ENCODE data around the gene CLCN4.

The CLCN4 gene

DNA sequence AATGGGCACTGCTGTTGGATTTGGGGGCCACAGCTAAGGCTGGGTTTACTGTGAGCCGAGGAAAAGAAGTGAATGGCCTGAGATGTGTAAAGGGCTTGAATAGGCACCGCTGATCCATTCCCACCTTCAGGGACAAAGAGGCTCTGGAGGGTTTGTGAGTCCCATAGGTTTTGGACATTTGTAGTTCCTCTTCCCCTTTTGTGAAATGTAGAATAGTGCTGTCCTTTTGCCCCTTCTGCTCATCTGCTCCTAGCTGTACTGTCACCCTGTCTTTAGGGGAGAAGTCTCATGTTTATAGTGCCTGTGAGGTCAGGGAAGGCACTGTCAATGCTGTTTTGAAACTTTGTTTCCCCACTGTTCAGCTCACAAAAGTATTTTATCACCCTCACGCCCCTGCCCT is 26.4 kb upstream of the CLCN4 start:
- DNase-seq (ENCODE audit: low spot score) = no peak

DNA sequence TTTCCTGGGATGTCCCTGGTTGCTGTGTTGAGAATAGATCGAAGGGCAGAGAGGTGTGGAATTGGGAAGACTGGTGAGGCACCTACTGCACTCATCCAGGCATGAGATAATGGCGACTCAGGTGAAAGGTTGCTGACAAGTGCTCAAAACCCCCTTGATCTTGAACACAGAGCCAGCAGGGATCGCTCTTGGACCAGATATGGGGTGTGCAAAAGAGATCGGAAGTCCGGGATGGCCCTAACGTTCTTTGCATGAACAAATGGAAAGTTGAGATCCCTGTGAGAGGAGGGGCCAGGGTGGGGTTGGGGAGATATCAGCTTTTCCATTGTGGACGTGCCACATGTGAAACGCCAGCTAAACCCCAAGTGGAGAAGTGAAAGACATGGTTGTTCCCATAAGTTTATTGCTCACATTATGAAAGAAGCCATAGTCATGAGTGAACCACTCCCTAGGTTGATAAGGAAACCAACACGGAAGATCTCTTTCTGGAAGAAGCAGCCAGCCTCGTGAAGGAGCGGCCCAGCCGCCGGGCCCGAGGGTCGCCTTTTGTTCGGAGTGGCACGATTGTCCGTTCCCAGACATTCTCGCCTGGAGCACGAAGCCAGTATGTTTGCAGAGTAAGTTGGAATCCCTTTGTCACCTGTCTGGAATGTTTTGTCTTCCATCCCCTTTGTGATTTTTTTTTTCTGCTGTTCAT is 22.6 kb upstream of the CLCN4 start:
- no peak for DNase-seq (ENCODE audit: low spot score)

DNA sequence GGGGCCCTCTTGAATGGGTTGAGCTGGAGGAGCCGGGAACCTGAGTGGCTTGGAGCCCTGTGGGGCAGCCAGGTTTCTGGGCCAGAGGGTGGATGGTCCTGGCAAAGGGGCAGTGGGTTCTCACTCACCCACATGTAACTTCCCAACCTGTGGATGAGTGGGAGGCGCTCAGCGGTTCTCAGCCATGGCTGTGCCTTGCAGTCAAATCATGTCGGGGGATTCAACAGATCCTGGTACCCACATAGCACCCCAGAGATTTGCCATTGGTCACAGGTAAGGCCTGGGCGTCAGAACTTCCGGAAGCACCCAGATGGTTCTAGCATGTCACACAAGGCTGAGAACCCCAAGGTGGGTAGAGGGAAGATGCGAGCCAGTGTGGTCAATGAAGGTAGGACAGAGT is 21.9 kb upstream of the CLCN4 start:
- no peak for DNase-seq (ENCODE audit: low spot score)

DNA sequence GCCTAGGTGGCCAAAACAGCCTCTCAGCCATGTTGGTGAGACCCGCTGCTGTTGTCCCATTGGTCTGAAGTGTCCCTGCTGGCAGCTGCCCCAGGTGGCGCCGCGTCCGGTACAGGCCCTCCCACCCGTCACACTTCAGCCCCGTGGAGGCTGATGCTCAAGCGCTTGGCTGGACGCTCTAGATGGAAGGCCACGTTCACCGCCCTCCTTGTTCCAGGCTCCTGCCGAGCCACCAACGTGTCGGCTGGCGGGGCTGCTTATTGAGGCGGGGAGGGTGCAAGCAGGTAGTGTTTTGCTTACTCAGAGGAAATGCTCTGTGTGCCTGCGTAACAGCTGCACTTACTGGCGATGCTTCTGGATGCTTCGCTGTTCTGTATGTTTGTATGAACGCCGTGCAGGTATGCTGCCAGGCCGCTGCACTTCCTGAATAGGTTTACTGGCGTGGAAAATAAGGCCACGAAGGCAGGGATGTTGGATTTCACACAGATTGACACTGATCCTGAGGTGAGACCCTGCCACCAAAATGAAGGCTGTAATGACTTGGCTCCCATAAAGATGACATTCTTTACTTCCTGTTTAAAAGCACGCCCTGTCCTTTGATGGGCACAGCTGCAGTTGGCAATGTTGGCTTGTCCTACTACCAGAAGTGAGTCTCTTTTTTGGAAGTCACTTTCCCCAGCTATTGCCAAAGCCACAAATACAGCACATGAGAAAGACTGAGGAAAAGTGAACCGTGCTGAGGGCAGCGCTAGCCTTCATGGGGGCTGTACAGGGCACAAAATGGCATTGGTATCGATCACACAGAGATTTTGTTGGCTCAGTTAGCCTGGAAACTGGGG is 21.0 kb upstream of the CLCN4 start:
- DNase-seq (ENCODE audit: low spot score) = no peak

DNA sequence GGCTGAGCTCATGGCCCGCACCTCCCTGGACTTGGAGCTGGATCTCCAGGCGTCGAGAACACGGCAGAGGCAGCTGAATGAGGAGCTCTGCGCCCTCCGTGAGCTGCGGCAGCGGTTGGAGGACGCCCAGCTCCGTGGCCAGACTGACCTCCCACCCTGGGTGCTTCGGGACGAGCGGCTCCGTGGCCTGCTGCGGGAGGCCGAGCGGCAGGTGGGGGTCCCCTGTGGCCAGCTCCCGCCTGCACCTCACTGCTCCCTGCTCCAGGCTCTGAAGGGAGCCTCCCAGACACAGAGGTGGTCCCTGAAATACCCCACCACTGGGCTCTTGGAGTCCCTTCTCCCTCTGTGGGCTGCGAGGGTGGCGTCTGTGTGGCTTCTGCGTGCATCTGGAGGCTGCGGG is 18.0 kb upstream of the CLCN4 start:
- DNase-seq (ENCODE audit: low spot score) = no peak

DNA sequence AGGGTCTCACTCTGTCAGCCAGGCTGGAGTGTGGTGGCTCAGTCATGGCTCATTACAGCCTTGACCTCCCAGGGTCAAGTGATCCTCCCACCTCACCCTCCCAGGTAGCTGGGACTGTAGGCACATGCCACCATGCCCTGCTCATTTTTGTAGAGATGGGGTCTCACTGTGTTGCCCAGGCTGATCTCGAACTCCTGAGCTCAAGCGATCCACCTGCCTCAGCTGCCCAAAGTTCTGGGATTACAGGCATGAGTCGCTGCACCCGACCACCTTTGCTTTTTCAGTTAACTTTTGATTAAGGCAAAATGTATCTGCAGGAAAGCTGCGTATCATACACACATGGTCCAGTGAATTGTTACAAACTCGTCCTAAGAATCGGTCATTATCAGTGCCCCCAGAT is 16.5 kb upstream of the CLCN4 start:
- no peak for DNase-seq (ENCODE audit: low spot score)

DNA sequence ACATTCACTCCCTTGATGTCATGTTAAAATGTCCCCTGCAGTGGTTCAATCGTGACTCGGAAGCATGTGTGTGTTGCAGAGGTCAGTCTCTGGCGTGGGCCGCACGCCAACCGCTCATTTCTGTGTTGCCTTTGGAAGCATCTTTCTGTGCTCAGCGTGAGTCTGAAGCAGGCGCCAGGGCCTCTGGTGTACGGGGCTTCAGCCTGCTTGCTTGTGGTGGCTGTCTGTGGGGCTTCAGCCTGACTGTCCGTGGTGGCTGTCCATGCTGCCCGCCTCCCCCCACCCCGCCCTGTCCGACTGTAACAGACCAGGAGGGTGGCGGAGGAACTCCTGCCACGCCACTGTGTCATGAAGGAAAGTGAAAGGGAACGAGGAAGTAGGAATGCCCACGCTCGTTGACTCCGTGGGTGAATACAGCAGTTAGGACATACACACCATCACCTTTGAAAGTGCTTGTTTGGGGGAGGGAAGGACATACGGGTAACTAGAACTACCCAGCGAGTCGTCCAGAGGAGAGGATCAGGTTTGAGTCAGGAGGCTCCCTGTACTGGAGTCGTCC is 14.7 kb upstream of the CLCN4 start:
- DNase-seq (ENCODE audit: low spot score) = no peak

DNA sequence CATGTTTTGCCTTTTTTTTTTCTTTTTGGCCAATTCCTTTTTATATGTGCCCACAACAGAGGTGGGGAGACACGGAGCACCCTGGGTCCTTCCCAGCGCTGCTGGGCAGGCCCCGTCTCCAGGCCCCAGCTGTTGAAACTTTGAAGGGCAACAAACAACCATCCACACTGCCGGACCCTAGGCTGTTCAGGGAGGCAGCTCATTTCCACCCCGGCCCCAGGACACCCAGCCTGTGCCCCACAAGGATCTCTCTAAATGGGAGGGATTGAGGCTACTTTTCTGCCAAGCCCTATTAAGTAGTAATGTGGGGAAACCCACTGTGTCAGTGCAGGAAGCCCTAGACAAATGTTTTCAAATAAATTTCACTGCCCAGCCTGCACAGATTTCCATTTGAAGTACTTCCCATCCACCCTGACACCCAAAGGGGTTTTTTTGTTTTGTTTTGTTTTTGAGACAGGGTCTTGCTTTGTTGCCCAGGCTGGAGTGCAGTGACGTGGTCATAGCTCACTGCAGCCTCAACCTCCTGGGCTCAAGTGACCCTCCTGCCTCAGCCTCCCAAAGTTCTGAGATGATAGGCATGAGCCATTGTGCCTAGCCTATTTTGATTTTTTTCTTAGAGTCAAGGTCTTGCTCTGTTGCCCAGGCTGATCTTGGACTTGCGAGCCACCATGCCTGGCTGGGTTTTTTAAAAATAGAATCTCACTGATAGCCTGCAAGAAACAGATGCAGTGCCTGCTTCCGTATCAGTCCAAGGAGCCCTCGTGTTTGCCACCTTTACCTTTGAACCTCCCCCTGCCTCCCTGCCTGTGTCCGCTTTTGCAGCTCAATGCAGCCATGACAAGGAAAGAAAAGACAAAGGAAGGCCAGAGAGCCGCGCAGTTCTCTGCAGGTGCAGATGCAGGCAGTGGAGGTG is 13.4 kb upstream of the CLCN4 start:
- DNase-seq (ENCODE audit: low spot score) = no peak

DNA sequence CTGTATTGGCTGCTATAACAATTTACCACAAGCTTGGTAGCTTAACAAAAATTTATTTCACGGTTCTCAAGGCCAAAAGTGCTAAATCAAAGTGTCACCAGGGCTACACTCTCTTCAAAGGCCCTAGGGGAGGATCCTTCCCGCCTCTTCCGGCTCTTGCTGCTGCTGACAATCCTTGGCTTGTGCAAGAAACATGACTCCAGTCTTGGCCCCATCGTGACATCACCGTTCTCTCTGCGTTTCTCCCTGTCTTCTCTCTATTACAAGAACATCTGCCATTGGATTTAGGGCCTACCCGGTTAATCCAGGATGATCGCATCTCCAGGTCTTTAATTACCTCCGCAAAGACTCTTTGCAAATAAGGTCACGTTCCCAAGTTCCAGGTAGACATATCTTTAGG is 10.4 kb upstream of the CLCN4 start:
- DNase-seq (ENCODE audit: low spot score) = no peak

DNA sequence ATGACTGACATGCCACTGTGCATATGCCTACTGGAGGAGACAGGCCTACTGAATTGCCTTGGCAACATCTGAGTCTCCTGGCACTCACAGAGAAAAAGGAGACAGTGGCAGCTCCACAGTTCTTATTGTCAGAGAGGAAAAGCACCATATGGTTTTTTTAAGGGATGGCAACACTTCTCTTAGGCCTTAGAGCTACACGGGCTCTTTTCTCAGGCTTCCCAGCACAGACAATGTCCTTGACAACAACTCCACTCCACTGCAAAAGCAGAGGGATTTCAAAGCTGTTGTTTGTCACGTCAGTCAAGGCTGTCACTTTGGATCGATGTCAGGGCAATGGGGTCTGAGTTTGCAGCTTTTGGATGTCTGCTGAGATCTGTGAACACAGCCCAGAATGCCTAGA is 4.7 kb upstream of the CLCN4 start:
- no peak for DNase-seq (ENCODE audit: low spot score)

DNA sequence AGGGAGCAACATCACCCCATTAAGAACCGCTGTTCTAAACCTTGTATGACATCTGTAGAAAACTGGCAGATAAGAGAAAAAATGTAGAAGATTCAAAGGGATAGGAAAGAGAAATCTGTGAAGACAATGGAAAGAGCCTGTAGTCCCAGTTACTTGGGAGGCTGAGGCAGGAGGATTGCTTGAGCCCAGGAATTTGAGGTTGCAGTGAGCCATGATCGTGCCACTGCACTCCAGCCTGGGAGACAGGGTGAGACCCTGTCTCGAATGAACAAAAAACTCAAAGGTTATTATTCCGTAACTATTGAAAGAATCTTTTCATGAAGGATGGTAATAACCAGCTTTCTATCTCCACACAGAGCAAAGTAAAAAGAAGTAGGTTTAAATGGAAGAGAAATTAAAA is 1.6 kb upstream of the CLCN4 start:
- no peak for DNase-seq (ENCODE audit: low spot score)

DNA sequence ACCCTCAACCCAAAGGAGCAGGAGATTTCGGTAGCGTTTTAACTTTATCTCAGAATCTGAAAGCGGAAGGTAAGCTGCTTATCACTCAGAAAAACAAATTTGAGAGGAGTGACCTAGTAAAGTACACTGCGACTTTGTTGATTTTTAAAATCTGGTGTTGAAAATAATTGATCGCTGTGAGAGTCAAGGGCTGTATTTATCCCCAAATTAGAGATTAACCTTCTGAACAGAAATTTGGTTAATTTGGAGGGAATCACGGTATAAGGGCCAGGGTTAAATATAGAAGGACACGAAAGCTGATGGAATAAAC is 212 bp downstream of the CLCN4 start:
- DNase-seq (ENCODE audit: low spot score) = no peak

DNA sequence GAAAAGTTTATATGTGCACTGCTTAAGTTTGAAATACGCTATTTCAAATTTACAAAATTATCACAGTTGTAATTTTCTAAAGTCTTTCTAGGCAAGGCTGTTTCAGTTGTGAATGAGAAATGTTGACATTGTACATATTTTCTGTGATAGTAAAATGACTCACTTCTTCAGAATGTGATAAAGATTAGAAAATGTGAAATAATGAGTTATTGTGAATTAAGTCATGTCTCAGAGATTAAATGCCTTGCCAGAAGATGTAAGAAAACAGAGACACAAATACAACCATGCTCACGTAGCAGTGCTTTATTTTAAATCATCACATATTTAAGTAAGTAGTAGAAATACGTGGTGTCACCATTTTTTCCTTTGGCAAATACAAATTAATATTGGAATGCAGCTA is 768 bp downstream of the CLCN4 start:
- DNase-seq (ENCODE audit: low spot score) = no peak

DNA sequence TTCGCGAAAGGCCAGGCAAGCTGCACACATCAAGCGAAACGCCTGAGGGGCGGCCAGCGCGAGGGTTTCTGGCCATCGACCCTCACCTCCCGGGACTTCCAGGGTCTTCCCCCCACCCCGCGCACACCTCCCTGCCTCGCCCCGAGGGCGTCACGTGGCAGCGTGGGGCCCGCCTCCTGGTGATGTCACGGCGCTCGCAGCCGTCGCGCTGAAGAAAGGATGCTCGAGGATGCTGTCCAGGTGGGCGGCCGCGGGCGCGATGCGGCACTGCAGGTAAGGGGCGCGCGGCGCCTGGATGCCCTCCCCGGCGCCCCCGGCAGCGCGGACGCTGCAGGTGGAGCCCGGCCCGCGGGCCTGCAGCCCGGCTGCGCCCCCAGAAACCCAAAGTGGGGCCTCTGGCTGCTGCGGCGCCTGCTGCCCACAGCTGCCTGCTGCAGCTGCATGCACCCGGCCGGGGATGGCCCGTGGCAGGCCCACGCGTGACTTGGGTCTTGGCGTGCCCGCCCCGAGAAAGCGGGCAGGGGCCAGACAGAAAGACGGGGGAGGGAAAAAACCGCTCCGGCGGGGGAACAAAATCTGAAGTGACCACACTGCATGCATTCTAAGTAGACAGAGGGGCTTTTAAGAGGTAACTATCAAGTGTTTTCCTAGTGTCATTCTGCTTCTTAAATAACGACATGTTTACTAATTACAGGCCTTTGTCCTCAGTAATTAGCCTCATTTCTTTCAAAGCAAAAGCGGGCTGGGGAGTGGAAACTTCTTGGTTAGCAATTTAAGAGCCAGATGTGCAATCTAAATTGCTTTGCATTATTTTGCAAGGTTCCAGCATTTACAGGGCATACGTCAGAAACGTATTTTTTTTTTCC is 1.7 kb downstream of the CLCN4 start:
- DNase-seq (ENCODE audit: low spot score) = no peak

DNA sequence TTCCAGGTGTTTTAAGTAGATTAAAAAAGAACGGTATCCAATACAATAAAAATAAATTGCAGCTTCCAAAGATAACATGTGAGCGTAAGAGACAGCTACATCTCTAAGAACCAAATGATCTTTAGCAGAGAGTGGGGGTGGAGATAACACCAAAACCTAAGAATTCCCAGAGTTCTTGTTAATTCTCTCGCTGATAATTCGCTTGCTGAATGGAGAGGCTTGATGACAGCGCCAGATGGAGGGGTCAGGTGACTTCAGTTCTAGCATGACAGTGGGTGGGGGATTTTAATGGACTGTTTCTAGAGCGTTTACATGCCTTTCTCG is 2.3 kb downstream of the CLCN4 start:
- DNase-seq (ENCODE audit: low spot score) = no peak

DNA sequence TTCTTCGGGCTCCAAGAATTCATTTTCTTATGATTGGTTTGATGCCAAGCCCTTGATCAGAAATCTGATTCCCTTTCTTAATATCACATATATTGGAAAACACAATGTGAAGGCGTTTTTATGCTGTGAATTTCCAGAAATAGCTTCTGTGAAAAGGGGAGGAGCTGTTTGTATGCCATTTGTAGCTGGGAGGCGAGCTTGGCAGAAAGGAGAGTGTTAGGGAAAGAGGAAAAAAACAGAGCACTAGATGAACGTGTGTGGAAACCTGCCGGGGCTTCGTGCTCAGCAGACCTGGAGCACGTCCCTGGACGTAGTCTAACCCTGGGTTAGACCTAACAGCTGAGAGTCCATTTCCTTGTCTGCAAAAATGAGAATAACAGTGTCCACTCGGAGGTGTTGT is 3.4 kb downstream of the CLCN4 start:
- DNase-seq (ENCODE audit: low spot score) = no peak

DNA sequence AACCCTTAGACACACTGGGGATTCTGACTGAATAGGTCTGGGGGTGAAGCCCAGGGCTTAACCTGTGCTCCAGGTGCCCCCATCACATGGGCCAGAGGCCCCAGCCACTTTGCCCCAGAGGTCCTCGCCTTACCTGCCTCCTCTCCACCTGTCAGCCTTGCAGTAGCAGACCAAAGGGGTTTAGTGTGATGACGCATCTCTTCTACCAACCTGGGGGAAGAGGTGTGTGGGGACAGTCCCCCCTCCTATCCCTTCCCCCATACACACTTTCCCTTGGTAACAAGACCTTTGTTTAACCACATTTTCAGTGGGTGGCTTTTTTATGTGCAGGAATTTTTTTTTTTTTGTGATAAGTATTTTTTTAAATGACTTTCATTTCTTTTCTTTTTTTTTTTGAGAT is 6.3 kb downstream of the CLCN4 start:
- no peak for DNase-seq (ENCODE audit: low spot score)

DNA sequence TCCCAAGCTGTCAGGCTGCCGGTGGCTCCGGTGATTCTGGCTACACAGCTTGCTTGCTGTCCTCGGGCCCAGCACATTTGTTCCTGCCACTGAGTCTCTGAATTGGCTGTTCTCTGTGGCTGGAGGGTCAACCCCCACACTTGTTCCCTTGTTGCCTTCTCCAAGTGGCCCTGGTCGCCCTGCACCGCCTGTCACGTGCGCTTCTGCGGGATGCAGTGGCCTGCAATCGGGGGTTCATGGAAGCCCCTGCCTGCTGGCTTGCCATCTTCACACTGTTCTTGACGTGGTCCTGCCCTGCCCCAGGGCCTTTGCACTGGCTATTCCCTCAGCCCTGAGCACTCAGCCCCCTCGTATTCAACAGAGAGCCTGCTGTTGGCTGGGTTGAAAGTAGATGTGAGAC is 8.1 kb downstream of the CLCN4 start:
- no peak for DNase-seq (ENCODE audit: low spot score)

DNA sequence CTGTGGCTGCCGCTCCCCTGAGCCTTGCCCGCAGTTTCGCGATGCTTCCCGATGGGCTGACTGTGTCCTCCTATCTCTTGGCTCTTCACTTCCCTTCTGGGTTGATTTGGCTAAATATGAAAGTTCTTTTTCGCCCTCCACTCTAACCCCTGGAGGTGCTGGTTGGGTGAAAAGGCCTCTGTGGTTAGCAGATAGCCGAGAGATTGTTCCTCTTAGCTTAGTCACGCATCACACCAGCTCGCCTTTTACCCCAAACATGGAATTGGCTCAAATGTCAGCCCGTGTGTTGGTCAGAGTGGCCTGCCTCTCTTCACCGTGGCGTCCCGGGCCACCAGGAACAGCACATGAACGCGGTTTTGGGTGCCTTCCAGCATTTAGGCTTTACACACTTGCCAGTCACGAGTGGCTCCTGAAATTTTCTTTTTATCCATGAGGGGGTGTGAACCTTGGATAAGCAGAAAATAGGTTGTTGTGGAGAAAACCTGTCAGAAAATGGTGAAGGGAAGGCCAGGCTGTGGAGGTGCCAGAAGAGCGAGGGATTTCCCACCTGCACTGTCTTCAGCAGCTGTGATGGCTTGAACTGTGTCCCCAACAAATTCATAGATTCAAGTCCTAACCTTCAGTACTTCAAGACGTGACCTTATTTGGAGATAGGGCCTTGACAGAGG is 8.9 kb downstream of the CLCN4 start:
- DNase-seq (ENCODE audit: low spot score) = no peak

DNA sequence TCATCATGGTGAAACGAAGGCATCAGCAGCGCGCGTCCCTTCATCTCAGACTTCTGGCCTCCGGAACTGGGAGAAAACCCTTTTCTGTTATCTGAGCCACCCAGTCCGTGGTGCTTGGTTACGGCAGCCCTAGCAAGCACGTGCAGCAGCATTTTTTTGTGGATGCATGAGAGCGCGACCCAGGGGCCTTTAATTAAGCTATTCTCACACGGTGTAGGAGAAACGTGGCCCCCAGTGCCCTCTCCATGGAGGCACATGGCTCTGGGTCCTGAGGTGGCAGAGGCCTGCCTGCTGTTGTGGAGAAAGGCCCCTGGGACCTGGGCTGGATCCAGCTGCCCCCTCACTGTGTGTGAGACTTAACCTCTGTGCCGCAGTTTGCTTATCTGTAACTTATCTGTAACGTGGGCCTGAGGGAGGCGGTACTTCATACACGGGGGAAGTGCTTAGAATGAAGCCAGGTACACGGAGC is 9.5 kb downstream of the CLCN4 start:
- DNase-seq (ENCODE audit: low spot score) = no peak

DNA sequence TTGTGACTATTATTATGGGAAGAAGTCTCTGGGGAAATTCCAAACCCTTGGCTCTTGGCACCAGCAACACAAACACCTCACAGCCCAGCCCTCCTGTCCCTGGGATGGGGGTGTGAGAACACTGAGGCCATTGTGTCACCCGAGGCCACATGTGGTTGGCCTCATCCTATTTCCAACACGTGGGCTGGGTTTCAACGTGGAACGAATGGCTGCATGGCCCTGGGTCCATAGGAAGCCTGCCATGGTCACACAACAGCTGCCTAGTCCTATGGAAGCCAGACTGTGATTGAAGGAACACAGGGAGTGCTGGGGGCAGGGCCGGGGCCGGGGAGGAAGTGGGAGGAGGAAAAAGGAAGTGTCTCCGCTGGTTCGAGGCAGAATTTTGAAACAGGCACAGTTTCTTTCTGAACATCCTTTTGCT is 10.0 kb downstream of the CLCN4 start:
- peak; percentile 35 for DNase-seq (ENCODE audit: low spot score)
